Ovary (tissue), 3 donors: ENCODE data around the gene EZH1.

Experiments used
- CTCF ChIP-seq, 3 donors: fragments of 450-650 bp in 2 of 3; fragments of 200-600 bp in 1 of 3; IDR thresholded peaks; one replicate each; pipeline versions ENCODE4 v1.5.1 to v1.8.0; 2016 to 2022; ENCODE audit warnings: antibody characterized with exemption in 3 of 3, mild to moderate bottlenecking in 1 of 3
- POLR2A ChIP-seq: fragments of 450-650 bp; IDR thresholded peaks from one replicate; pipeline ENCODE4 v1.6.1; 2017; ENCODE audit warnings: antibody characterized with exemption, mild to moderate bottlenecking, moderate library complexity
- donor health status: DM: no; HTN: no; CAD: no.

- TF ChIP-seq POLR2A (no peak), CTCF (IDR thresholded peaks at IDR 0.05) (no peak)
Measured at GRCh38 chr17:42694524-42694923, 50.3 kb downstream of the EZH1 start.
